ENCODE data around the gene CHRNA4. TPM values are rescaled to one million over a fixed set of nuclear protein-coding genes. Genes with fewer than 3 reads are reported as not detected.

CHRNA4 gene
- total RNA-seq, 2 experiments from 2014 or later = not detected

GRCh38 chr20:63366390-63367365, 5.5 kb upstream of the CHRNA4 start:
- Mint-ChIP-seq H3K27ac (no peak overlapping the region), H3K9me3 (no peaks in the 10 kb centered on the region), H3K27me3 (peaks cover 8% of the 10 kb centered on the region), H3K4me3 (no peak overlapping the region), H3K36me3 (ENCODE audit: low read depth) (no peaks in the 10 kb centered on the region), H3K4me1 (ENCODE audit: low read depth) (no peaks in the 10 kb centered on the region)
- intact Hi-C loops (cut with micrococcal nuclease) = no loop called here
- no peak for DNase-seq
- no peak for ATAC-seq
- ChIA-PET POLR2A (no interaction called here), CTCF (interaction anchor here (0.9 kb wide), 1 partner anchor 12 kb away, joined by 3 read pairs; no protein-coding TSS in a partner anchor)
- TF ChIP-seq CTCF (IDR thresholded peaks at IDR 0.05) = no peak

DNA sequence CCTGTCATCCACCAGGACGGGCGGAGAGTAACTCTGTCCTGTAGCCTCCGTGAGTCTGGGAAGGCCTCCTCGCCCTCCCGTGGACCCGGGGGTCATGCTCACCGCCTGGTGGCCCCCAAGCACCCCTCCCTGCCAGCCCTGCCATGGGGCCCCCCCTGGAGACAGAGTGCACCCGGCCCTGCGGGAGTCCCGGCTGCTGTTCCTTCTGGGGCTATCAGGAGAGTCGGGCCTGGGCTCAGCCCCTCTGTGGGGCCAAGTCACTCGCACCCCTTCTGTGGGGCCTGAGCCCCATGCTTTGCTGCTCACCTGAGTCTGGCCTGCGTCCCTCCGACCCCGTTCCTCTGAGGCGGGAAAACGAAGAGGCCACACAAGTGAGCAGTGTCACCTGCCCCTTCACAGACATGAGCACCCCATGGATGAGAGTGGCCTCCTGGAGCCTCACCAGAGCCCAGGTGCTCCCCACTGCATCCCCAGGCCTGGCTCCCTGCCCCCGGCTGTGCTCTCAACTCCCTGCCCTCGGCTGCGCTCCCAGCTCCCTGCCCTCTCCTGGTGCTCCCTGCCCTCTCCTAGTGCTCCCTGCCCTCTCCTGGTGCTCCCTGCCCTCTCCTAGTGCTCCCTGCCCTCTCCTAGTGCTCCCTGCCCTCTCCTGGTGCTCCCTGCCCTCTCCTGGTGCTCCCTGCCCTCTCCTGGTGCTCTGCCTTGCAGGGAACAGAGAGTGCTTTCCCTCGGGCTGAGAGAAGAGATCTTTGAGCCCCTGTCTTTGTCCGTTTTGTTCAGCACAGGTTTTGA, 4.6 kb upstream of the CHRNA4 start:
- ChIA-PET POLR2A (no interaction called here), CTCF (interaction anchor here (0.9 kb wide), 1 partner anchor 13 kb away, joined by 3 read pairs; no protein-coding TSS in a partner anchor)
- H3K36me3 Mint-ChIP-seq (ENCODE audit: low read depth) = no peaks in the 10 kb centered on the region
- H3K27me3 Mint-ChIP-seq = peaks cover 8% of the 10 kb centered on the region
- TF ChIP-seq CTCF (IDR thresholded peaks at IDR 0.05) = no peak
- DNase-seq = no peak
- no peaks in the 10 kb centered on the region for H3K4me1 Mint-ChIP-seq (ENCODE audit: low read depth)
- H3K4me3 Mint-ChIP-seq = no peak overlapping the region
- H3K9me3 Mint-ChIP-seq = no peaks in the 10 kb centered on the region
- intact Hi-C loops (cut with micrococcal nuclease) = no loop called here
- no peak for ATAC-seq
- H3K27ac Mint-ChIP-seq = no peak overlapping the region

DNA sequence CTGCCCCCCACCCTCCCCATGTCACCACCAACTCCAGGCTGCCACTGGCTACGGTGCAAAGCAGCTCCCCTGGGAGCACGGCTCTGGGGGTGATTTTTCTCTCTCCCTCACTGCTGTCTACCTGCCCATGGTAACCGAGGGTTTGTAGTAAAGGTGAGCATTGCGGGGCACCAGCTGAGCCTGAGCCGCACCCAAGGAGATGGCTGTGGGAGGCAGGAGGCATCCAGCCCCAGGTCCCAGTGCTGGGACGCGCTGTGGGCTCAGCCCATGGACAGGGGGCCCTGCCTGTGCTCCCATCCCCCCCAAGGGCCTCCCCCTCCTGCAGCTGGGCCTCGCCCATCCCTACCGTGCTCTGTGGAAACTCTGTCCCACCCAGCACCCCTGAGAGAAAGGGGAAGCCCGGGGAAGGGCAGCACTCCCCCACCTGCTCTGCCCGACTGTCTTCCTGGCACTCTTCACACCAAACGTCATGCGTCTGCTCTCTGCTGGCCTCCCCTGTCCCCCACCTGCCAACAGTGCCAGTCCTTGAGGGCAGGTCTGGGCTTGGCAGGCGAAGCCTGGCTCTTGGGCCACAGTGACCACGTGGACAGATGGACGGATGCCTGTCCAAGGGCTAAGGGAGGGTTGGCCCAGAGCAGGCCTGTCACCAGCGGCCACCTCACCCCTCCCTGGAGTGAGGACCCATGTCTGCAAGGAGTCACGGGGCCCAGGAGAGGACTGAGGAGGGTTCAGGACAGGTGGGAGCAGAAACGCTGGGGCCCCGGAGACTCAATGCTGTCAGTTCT, 3.8 kb upstream of the CHRNA4 start:
- no peak overlapping the region for H3K27ac Mint-ChIP-seq
- CTCF ChIA-PET = no interaction called here
- ATAC-seq = no peak
- peaks cover 11% of the 10 kb centered on the region for H3K27me3 Mint-ChIP-seq
- no peaks in the 10 kb centered on the region for H3K4me1 Mint-ChIP-seq (ENCODE audit: low read depth)
- POLR2A ChIA-PET = no interaction called here
- no peak for DNase-seq
- no peak overlapping the region for H3K4me3 Mint-ChIP-seq
- H3K9me3 Mint-ChIP-seq = no peaks in the 10 kb centered on the region
- no peak for TF ChIP-seq CTCF (IDR thresholded peaks at IDR 0.05)
- H3K36me3 Mint-ChIP-seq (ENCODE audit: low read depth) = no peaks in the 10 kb centered on the region
- intact Hi-C loops (cut with micrococcal nuclease) = no loop called here

- no peak for TF ChIP-seq CTCF (IDR thresholded peaks at IDR 0.05)
- CTCF ChIA-PET = no interaction called here
Observed at GRCh38 chr20:63363981-63364561, 2.9 kb upstream of the CHRNA4 start.

More at GRCh38 chr20:63363981-63364561, 2.9 kb upstream of the CHRNA4 start:
- POLR2A ChIA-PET = no interaction called here
- DNase-seq (no peak), ATAC-seq (no peak)
- no peaks in the 10 kb centered on the region for H3K9me3 Mint-ChIP-seq
- H3K27me3 Mint-ChIP-seq = peaks cover 19% of the 10 kb centered on the region
- H3K4me1 Mint-ChIP-seq (ENCODE audit: low read depth) = no peaks in the 10 kb centered on the region
- H3K36me3 Mint-ChIP-seq (ENCODE audit: low read depth) = no peaks in the 10 kb centered on the region
- H3K27ac Mint-ChIP-seq = no peak overlapping the region
- no peak overlapping the region for H3K4me3 Mint-ChIP-seq
- intact Hi-C loops (cut with micrococcal nuclease) = no loop called here
